ENCODE results near the gene CNTNAP2. TPM values are rescaled to one million over a fixed set of nuclear protein-coding genes. Genes with fewer than 3 reads are reported as not detected.

The CNTNAP2 gene
- total and polyA plus RNA-seq, 2 of the 13 experiments (the other 11 are each of a cell fraction or from before 2014, with no cell fraction given), result 0.40 to 0.42 TPM

DNA sequence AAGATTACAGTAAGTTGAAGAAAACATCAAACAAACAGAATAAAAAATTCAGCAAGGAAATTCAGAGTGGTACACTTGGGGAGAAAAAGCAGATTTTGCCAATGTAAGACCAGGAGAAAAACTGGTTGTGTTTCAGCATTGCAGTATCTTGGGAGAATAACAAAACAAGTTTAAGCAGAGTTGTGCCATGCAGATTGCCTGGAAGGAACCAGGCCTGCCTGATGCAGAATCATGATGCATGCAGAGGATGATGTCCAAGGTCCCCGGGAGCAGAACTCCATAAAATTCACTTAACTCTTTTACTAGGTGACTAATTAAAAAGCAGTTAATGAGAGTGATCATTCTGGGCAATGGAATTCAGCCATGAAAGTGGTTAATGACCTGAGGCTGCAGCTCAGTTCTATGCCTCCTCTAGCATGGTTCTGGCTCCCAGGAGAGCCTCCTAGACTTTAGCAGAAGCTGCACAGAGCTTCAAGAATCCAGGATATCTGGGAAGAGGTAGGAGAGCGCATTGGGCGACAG is 2094.3 kb downstream of the CNTNAP2 start:
- ChIA-PET POLR2A (no interaction called here), CTCF (ENCODE audit: low intra/inter-chr PET ratio, low total read pairs) (no interaction called here)
- Histone ChIP-seq H3K9me3 (ENCODE audit: low read length) (no peaks in the 10 kb centered on the region), H2AFZ (ENCODE audit: low read length) (no peak overlapping the region), H3K36me3 (replicated peaks in 1 of 2; ENCODE audit: control insufficient read depth in 1 of 2, insufficient read depth in 2 of 2, low read length in 2 of 2) (no peaks in the 10 kb centered on the region), H3K4me1 (ENCODE audit: insufficient read depth, low read length) (no peaks in the 10 kb centered on the region), H3K27ac (ENCODE audit: extremely low read length, insufficient read depth, low read length) (no peak overlapping the region), H3K4me2 (ENCODE audit: low read depth, low read length) (no peak overlapping the region), H3K9ac (ENCODE audit: insufficient read depth, low read depth, low read length) (no peak overlapping the region), H4K20me1 (ENCODE audit: insufficient read depth, low read length) (no peaks in the 10 kb centered on the region), H3K4me3 (replicated peaks in 1 of 3; ENCODE audit: insufficient read depth in 1 of 3, low read depth in 2 of 3, low read length in 3 of 3) (no peak overlapping the region), H3K79me2 (ENCODE audit: insufficient read depth, low read length) (no peaks in the 10 kb centered on the region), H3K27me3 (ENCODE audit: control insufficient read depth in 1 of 2, insufficient read depth in 2 of 2, low read length in 2 of 2) (peaks cover 0 to 24% of the 10 kb centered on the region in 2 experiments; a peak in 1 of 5 replicates)
- TF ChIP-seq ZSCAN25 (CRISPR knock-in tag; IDR thresholded peaks at IDR 0.05) (no peak), ZNF251 (CRISPR knock-in tag; IDR thresholded peaks at IDR 0.05) (no peak), ZNF883 (CRISPR knock-in tag; IDR thresholded peaks at IDR 0.05; ENCODE audit: not compliant biosample characterization) (no peak), ELF1 (CRISPR knock-in tag; IDR thresholded peaks at IDR 0.05) (no peak), SP1 (IDR thresholded peaks at IDR 0.05) (no peak), SP1 (CRISPR knock-in tag; IDR thresholded peaks at IDR 0.05) (no peak), ZNF253 (CRISPR knock-in tag; IDR thresholded peaks at IDR 0.05; ENCODE audit: borderline replicate concordance) (no peak), MAFF (IDR thresholded peaks at IDR 0.05; ENCODE audit: low read depth, low read length) (no peak), LCORL (IDR thresholded peaks at IDR 0.05) (no peak), LCORL (CRISPR knock-in tag; IDR thresholded peaks at IDR 0.05) (no peak), ZKSCAN1 (IDR thresholded peaks at IDR 0.05; ENCODE audit: low read length) (no peak), ZNF510 (CRISPR knock-in tag; IDR thresholded peaks at IDR 0.05; ENCODE audit: low read depth) (no peak)
- TF ChIP-seq, protein P1, sequence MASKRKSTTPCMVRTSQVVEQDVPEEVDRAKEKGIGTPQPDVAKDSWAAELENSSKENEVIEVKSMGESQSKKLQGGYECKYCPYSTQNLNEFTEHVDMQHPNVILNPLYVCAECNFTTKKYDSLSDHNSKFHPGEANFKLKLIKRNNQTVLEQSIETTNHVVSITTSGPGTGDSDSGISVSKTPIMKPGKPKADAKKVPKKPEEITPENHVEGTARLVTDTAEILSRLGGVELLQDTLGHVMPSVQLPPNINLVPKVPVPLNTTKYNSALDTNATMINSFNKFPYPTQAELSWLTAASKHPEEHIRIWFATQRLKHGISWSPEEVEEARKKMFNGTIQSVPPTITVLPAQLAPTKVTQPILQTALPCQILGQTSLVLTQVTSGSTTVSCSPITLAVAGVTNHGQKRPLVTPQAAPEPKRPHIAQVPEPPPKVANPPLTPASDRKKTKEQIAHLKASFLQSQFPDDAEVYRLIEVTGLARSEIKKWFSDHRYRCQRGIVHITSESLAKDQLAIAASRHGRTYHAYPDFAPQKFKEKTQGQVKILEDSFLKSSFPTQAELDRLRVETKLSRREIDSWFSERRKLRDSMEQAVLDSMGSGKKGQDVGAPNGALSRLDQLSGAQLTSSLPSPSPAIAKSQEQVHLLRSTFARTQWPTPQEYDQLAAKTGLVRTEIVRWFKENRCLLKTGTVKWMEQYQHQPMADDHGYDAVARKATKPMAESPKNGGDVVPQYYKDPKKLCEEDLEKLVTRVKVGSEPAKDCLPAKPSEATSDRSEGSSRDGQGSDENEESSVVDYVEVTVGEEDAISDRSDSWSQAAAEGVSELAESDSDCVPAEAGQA (IDR thresholded peaks at IDR 0.05; ENCODE audit: low read depth), result no peak
- TF ChIP-seq, protein P1 (CRISPR knock-in tag; IDR thresholded peaks at IDR 0.05; ENCODE audit: borderline replicate concordance), result no peak
- TF ChIP-seq, protein P2, sequence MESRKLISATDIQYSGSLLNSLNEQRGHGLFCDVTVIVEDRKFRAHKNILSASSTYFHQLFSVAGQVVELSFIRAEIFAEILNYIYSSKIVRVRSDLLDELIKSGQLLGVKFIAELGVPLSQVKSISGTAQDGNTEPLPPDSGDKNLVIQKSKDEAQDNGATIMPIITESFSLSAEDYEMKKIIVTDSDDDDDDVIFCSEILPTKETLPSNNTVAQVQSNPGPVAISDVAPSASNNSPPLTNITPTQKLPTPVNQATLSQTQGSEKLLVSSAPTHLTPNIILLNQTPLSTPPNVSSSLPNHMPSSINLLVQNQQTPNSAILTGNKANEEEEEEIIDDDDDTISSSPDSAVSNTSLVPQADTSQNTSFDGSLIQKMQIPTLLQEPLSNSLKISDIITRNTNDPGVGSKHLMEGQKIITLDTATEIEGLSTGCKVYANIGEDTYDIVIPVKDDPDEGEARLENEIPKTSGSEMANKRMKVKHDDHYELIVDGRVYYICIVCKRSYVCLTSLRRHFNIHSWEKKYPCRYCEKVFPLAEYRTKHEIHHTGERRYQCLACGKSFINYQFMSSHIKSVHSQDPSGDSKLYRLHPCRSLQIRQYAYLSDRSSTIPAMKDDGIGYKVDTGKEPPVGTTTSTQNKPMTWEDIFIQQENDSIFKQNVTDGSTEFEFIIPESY (CRISPR knock-in tag; IDR thresholded peaks at IDR 0.05), result no peak
- TF ChIP-seq, protein P3, sequence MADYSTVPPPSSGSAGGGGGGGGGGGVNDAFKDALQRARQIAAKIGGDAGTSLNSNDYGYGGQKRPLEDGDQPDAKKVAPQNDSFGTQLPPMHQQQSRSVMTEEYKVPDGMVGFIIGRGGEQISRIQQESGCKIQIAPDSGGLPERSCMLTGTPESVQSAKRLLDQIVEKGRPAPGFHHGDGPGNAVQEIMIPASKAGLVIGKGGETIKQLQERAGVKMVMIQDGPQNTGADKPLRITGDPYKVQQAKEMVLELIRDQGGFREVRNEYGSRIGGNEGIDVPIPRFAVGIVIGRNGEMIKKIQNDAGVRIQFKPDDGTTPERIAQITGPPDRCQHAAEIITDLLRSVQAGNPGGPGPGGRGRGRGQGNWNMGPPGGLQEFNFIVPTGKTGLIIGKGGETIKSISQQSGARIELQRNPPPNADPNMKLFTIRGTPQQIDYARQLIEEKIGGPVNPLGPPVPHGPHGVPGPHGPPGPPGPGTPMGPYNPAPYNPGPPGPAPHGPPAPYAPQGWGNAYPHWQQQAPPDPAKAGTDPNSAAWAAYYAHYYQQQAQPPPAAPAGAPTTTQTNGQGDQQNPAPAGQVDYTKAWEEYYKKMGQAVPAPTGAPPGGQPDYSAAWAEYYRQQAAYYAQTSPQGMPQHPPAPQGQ (CRISPR knock-in tag; IDR thresholded peaks at IDR 0.05; ENCODE audit: borderline replicate concordance), result no peak
- DNase-seq (ENCODE audit: low spot score) (no peak), FAIRE-seq (no peak), ATAC-seq (no peak)
- in situ Hi-C loops (cut with HindIII; ENCODE audit: extremely low pct_ligation_motif_present, low pct_unique_long_range_greater_than_20kb) (no loop called here), intact Hi-C loops (cut with micrococcal nuclease; ENCODE audit: unreplicated experiment) (no loop called here)
- 65% methylated on average over 3 of the region's 3 CpGs for WGBS (ENCODE audit: low lambda C conversion rate)
- BruUV-seq (replicated peaks), result no TSS peak
